CD14-positive monocyte (primary cell): ENCODE measurements around the gene SELENOI. TPM values are rescaled to one million over a fixed set of nuclear protein-coding genes. Genes with fewer than 3 reads are reported as not detected.

Experiments used
- DNase-seq, 3 donors: peaks; one replicate each; pipeline ENCODE4 v3.0.0-alpha.2; 2011 to 2022
- H2AFZ ChIP-seq: 2 replicates; pipeline ENCODE4 v1.6.0; 2012; ENCODE audit warnings: mild to moderate bottlenecking, low read depth, low read length, inconsistent platforms; ENCODE audit not compliant: insufficient read depth, poor library complexity, severe bottlenecking
- H3K27ac ChIP-seq, 2 donors: 1 replicate in 1 of 2; 2 replicates in 1 of 2; pipeline ENCODE4 v1.5.1; 2012 to 2013; ENCODE audit warnings: low read length in 2 of 2, control low read depth in 1 of 2, inconsistent platforms in 1 of 2, low read depth in 1 of 2, mild to moderate bottlenecking in 1 of 2
- H3K27me3 ChIP-seq, 2 donors: one replicate each; pipeline versions ENCODE4 v1.6.0 to v1.6.1; 2011 to 2013; ENCODE audit warnings: low read length in 2 of 2; ENCODE audit not compliant: control insufficient read depth in 2 of 2, insufficient read depth in 2 of 2
- H3K36me3 ChIP-seq, 2 donors: replicated peaks in 1 of 2; 1 replicate in 1 of 2; 2 replicates in 1 of 2; pipeline versions ENCODE4 v1.5.1 to v1.6.1; 2012 to 2013; ENCODE audit warnings: low read length in 2 of 2, control low read depth in 1 of 2, inconsistent platforms in 1 of 2, mild to moderate bottlenecking in 1 of 2; ENCODE audit not compliant: insufficient read depth in 2 of 2, control insufficient read depth in 1 of 2
- H3K4me1 ChIP-seq, 2 donors: 1 replicate in 1 of 2; 2 replicates in 1 of 2; pipeline versions ENCODE4 v1.5.1 to v1.6.1; 2012 to 2013; ENCODE audit warnings: low read length in 2 of 2, control low read depth in 1 of 2, inconsistent platforms in 1 of 2, mild to moderate bottlenecking in 1 of 2, moderate library complexity in 1 of 2; ENCODE audit not compliant: insufficient read depth in 2 of 2, control insufficient read depth in 1 of 2
- H3K4me2 ChIP-seq: replicated peaks from 2 replicates; pipeline ENCODE3; 2012; ENCODE audit warnings: low read length, moderate library complexity, mild to moderate bottlenecking; ENCODE audit not compliant: poor library complexity, severe bottlenecking; ENCODE audit errors: extremely low read depth
- H3K4me3 ChIP-seq, 3 experiments: fragments of 200-600 bp in 1 of 3; sonication (generic) in 1 of 3; replicated peaks in 1 of 3; 1 replicate in 2 of 3; 2 replicates in 1 of 3; pipeline ENCODE4 v1.5.1; 2011 to 2013; ENCODE audit warnings: low read length in 3 of 3, mild to moderate bottlenecking in 3 of 3, control low read depth in 2 of 3, low read depth in 2 of 3, inconsistent platforms in 1 of 3, moderate library complexity in 1 of 3
- H3K79me2 ChIP-seq: 2 replicates; pipeline ENCODE4 v1.6.0; 2012; ENCODE audit warnings: mild to moderate bottlenecking, control low read depth, inconsistent platforms, low read length, moderate library complexity; ENCODE audit not compliant: insufficient read depth
- H3K9ac ChIP-seq: 2 replicates; pipeline ENCODE4 v1.6.0; 2017; ENCODE audit warnings: low read length, mild to moderate bottlenecking; ENCODE audit not compliant: insufficient read depth, poor library complexity, severe bottlenecking
- H3K9me3 ChIP-seq, 2 donors: replicated peaks in 1 of 2; 1 replicate in 1 of 2; 2 replicates in 1 of 2; pipeline versions ENCODE4 v1.5.1 to v1.6.1; 2012 to 2013; ENCODE audit warnings: low read length in 2 of 2, control low read depth in 1 of 2; ENCODE audit not compliant: control insufficient read depth in 1 of 2, insufficient read depth in 1 of 2
- H4K20me1 ChIP-seq: 2 replicates; pipeline ENCODE4 v1.6.0; 2012; ENCODE audit warnings: mild to moderate bottlenecking, low read length, control low read depth, moderate library complexity; ENCODE audit not compliant: insufficient read depth
- H3K27ac Mint-ChIP-seq, 7 donors: one replicate each; pipeline ENCODE4 v1.8.0; 2020; ENCODE audit warnings: mild to moderate bottlenecking in 7 of 7, mixed read lengths in 7 of 7, moderate library complexity in 6 of 7, inconsistent platforms in 2 of 7
- H3K27me3 Mint-ChIP-seq, 3 donors: one replicate each; pipeline ENCODE4 v1.8.0; 2021 to 2022; ENCODE audit warnings: low read depth in 3 of 3, mild to moderate bottlenecking in 3 of 3, mixed read lengths in 3 of 3, moderate library complexity in 3 of 3, inconsistent platforms in 1 of 3
- H3K36me3 Mint-ChIP-seq, 2 donors: one replicate each; pipeline ENCODE4 v1.8.0; 2020; ENCODE audit warnings: mixed read lengths in 2 of 2, inconsistent platforms in 1 of 2, mild to moderate bottlenecking in 1 of 2
- H3K4me1 Mint-ChIP-seq: one replicate; pipeline ENCODE4 v1.8.0; 2020; ENCODE audit warnings: mild to moderate bottlenecking, mixed read lengths
- H3K4me3 Mint-ChIP-seq, 2 donors: one replicate each; pipeline ENCODE4 v1.8.0; 2020; ENCODE audit warnings: mild to moderate bottlenecking in 2 of 2, mixed read lengths in 2 of 2, moderate library complexity in 1 of 2
- H3K9me3 Mint-ChIP-seq, 7 donors: one replicate each; pipeline ENCODE4 v1.8.0; 2020 to 2022; ENCODE audit warnings: mixed read lengths in 7 of 7, mild to moderate bottlenecking in 6 of 7, moderate library complexity in 6 of 7, inconsistent platforms in 2 of 7
- CTCF ChIP-seq: fragments of 200-600 bp; IDR thresholded peaks from one replicate; pipeline ENCODE4 v1.8.0; 2022; ENCODE audit warnings: antibody characterized with exemption, mild to moderate bottlenecking
- WGBS: methylation state at CpG from one replicate; pipeline ENCODE4 v1.1.5; 2013; ENCODE audit warnings: missing lambda C conversion rate; ENCODE audit not compliant: insufficient coverage; 5-methylcytosine and 5-hydroxymethylcytosine counted together
- intact Hi-C, 2 donors: fragments of 100-400 bp; cut with micrococcal nuclease; formaldehyde crosslinking; loops; one replicate each; pipeline versions ENCODE4 v1.15.0 to v1.15.1; 2023
- polyA plus RNA-seq, 3 donors: library from polyadenylated mRNA; depleted of rRNA in 1 of 3; unstranded in 2 of 3; stranded (reverse) in 1 of 3; fragments of 300-500 nt in 2 of 3; fragments of >200 nt in 1 of 3; fragmentation: Illumina TruSeq in 2 of 3; gene quantifications; 1 replicate in 2 of 3; 2 replicates in 1 of 3; pipeline ENCODE4 v1.2.3, GENCODE V29; 2012 to 2021

SELENOI gene
- polyA plus RNA-seq, 3 donors, result 2.3 to 3.2 (median 2.5) TPM

GRCh38 chr2:26312471-26312870 lies 33.5 kb upstream of the SELENOI start:
- H3K27me3 ChIP-seq, result no peaks in the 10 kb centered on the region
- Mint-ChIP-seq H3K27ac (no peak overlapping the region), H3K9me3 (peaks cover 0 to 1% (median 0%) of the 10 kb centered on the region in 7 donors), H3K27me3 (peaks cover 0 to 3% (median 0%) of the 10 kb centered on the region in 3 donors), H3K36me3 (peaks cover 0 to 3% of the 10 kb centered on the region in 2 donors), H3K4me3 (no peak overlapping the region), H3K4me1 (no peaks in the 10 kb centered on the region)
- H3K9ac ChIP-seq, result no peak overlapping the region
- H3K9me3 ChIP-seq, result no peaks in the 10 kb centered on the region
- no peaks in the 10 kb centered on the region for H3K79me2 ChIP-seq
- H3K4me2 ChIP-seq, result no peak overlapping the region
- no peak overlapping the region for H3K4me3 ChIP-seq
- WGBS, result 93% methylated on average over 4 of the region's 9 CpGs
- H3K4me1 ChIP-seq, result no peaks in the 10 kb centered on the region
- intact Hi-C loops, result no loop called here
- no peak for DNase-seq
- no peak for TF ChIP-seq CTCF
- no peaks in the 10 kb centered on the region for H4K20me1 ChIP-seq
- H3K27ac ChIP-seq, result no peak overlapping the region
- no peaks in the 10 kb centered on the region for H3K36me3 ChIP-seq
- H2AFZ ChIP-seq, result no peak overlapping the region

GRCh38 chr2:26313446-26313845 lies 32.5 kb upstream of the SELENOI start:
- Histone ChIP-seq H3K27me3 (no peaks in the 10 kb centered on the region), H4K20me1 (no peaks in the 10 kb centered on the region), H3K79me2 (no peaks in the 10 kb centered on the region), H3K4me1 (no peaks in the 10 kb centered on the region), H2AFZ (no peak overlapping the region), H3K4me3 (no peak overlapping the region), H3K9me3 (no peaks in the 10 kb centered on the region), H3K36me3 (no peaks in the 10 kb centered on the region), H3K4me2 (no peak overlapping the region), H3K27ac (no peak overlapping the region), H3K9ac (no peak overlapping the region)
- peaks cover 0 to 3% of the 10 kb centered on the region in 2 donors for H3K36me3 Mint-ChIP-seq
- no peak for DNase-seq
- peaks cover 0 to 1% (median 0%) of the 10 kb centered on the region in 7 donors for H3K9me3 Mint-ChIP-seq
- no peak overlapping the region for H3K4me3 Mint-ChIP-seq
- TF ChIP-seq CTCF, result no peak
- peak overlapping the region in 1 of 7 donors; percentile 39 for H3K27ac Mint-ChIP-seq
- 92% methylated on average over 10 of the region's 12 CpGs for WGBS
- intact Hi-C loops, result no loop called here
- H3K4me1 Mint-ChIP-seq, result no peaks in the 10 kb centered on the region
- peaks cover 0 to 3% (median 0%) of the 10 kb centered on the region in 3 donors for H3K27me3 Mint-ChIP-seq
